ENCODE data around the gene TMEM218. TPM values are rescaled to one million over a fixed set of nuclear protein-coding genes. Genes with fewer than 3 reads are reported as not detected.

TMEM218 gene
- total and polyA plus RNA-seq, 2 experiments from 2014 or later, result 30.1 to 44.9 TPM

GRCh38 chr11:125156346-125157117, 45.1 kb upstream of the TMEM218 start:
- Histone ChIP-seq H2AFZ (no peak overlapping the region), H3K27me3 (replicated peaks; ENCODE audit: insufficient read depth) (peaks cover 17% of the 10 kb centered on the region; the same call in 1 of the 2 replicates)

GRCh38 chr11:125155767-125156166, 44.3 kb upstream of the TMEM218 start:
- Histone ChIP-seq H3K9ac (no peak overlapping the region), H4K20me1 (ENCODE audit: insufficient read depth) (no peaks in the 10 kb centered on the region), H3K36me3 (ENCODE audit: low read depth) (no peaks in the 10 kb centered on the region), H3K9me3 (ENCODE audit: low read depth) (no peaks in the 10 kb centered on the region), H3K79me2 (ENCODE audit: insufficient read depth) (no peaks in the 10 kb centered on the region), H3F3A (ENCODE audit: insufficient read depth) (no peaks in the 10 kb centered on the region), H3K4me3 (no peak overlapping the region), H2AFZ (no peak overlapping the region), H3K27me3 (replicated peaks; ENCODE audit: insufficient read depth) (peaks cover 17% of the 10 kb centered on the region; the same call in 1 of the 2 replicates), H3K4me1 (ENCODE audit: insufficient read depth) (no peaks in the 10 kb centered on the region), H3K9me2 (ENCODE audit: insufficient read depth) (no peaks in the 10 kb centered on the region), H3K27ac (no peak overlapping the region), H3K4me2 (ENCODE audit: unreplicated experiment) (no peak overlapping the region)
- in situ Hi-C loops (cut with MboI), result no loop called here
- no peak for DNase-seq
- TF ChIP-seq EZH2phosphoT487 (IDR thresholded peaks at IDR 0.05; ENCODE audit: insufficient read depth, low read depth) (no peak), EZH2 (IDR thresholded peaks at IDR 0.05; ENCODE audit: insufficient read depth, poor library complexity, severe bottlenecking) (no peak)
- WGBS, 2 experiments (ENCODE audit: low coverage in 1 of 2, low lambda C conversion rate in 2 of 2, missing lambda C conversion rate in 2 of 2), result 76% methylated on average over 4 of the region's 4 CpGs

More at GRCh38 chr11:125156346-125157117, 45.1 kb upstream of the TMEM218 start:
- no peak for TF ChIP-seq EZH2 (IDR thresholded peaks at IDR 0.05; ENCODE audit: insufficient read depth, poor library complexity, severe bottlenecking)
- no peak for TF ChIP-seq EZH2phosphoT487 (IDR thresholded peaks at IDR 0.05; ENCODE audit: insufficient read depth, low read depth)
- Histone ChIP-seq H3K79me2 (ENCODE audit: insufficient read depth) (no peaks in the 10 kb centered on the region), H3K4me1 (ENCODE audit: insufficient read depth) (no peaks in the 10 kb centered on the region), H3K9ac (no peak overlapping the region), H3K4me2 (ENCODE audit: unreplicated experiment) (no peak overlapping the region), H3K9me2 (ENCODE audit: insufficient read depth) (no peaks in the 10 kb centered on the region), H3K36me3 (ENCODE audit: low read depth) (no peaks in the 10 kb centered on the region), H3K4me3 (no peak overlapping the region), H3K27ac (no peak overlapping the region), H3K9me3 (ENCODE audit: low read depth) (no peaks in the 10 kb centered on the region), H4K20me1 (ENCODE audit: insufficient read depth) (no peaks in the 10 kb centered on the region), H3F3A (ENCODE audit: insufficient read depth) (no peaks in the 10 kb centered on the region)
- WGBS, 2 experiments (ENCODE audit: low coverage in 1 of 2, low lambda C conversion rate in 2 of 2, missing lambda C conversion rate in 2 of 2), result 61% methylated on average over 8 of the region's 8 CpGs
- DNase-seq, result no peak
- in situ Hi-C loops (cut with MboI), result no loop called here

- Histone ChIP-seq H3K4me1 (ENCODE audit: insufficient read depth) (no peaks in the 10 kb centered on the region), H3K36me3 (ENCODE audit: low read depth) (no peaks in the 10 kb centered on the region), H3K27me3 (replicated peaks; ENCODE audit: insufficient read depth) (peaks cover 17% of the 10 kb centered on the region; the same call in 1 of the 2 replicates), H3K4me3 (no peak overlapping the region), H3K79me2 (ENCODE audit: insufficient read depth) (no peaks in the 10 kb centered on the region), H4K20me1 (ENCODE audit: insufficient read depth) (no peaks in the 10 kb centered on the region), H3K9ac (no peak overlapping the region), H3K9me2 (ENCODE audit: insufficient read depth) (no peaks in the 10 kb centered on the region), H2AFZ (no peak overlapping the region), H3F3A (ENCODE audit: insufficient read depth) (no peaks in the 10 kb centered on the region), H3K4me2 (ENCODE audit: unreplicated experiment) (no peak overlapping the region), H3K27ac (no peak overlapping the region), H3K9me3 (ENCODE audit: low read depth) (no peaks in the 10 kb centered on the region)
- in situ Hi-C loops (cut with MboI), result no loop called here
- no peak for TF ChIP-seq EZH2phosphoT487 (IDR thresholded peaks at IDR 0.05; ENCODE audit: insufficient read depth, low read depth)
- TF ChIP-seq EZH2 (IDR thresholded peaks at IDR 0.05; ENCODE audit: insufficient read depth, poor library complexity, severe bottlenecking), result no peak
- no peak for DNase-seq
- WGBS, 2 experiments (ENCODE audit: low coverage in 1 of 2, low lambda C conversion rate in 2 of 2, missing lambda C conversion rate in 2 of 2), result 76 to 83% methylated on average over 6 of the region's 6 CpGs
These were observed 43.6 kb upstream of the TMEM218 start for GRCh38 chr11:125155100-125155444.

GRCh38 chr11:125154378-125155099, 43.1 kb upstream of the TMEM218 start:
- WGBS, 2 experiments (ENCODE audit: low coverage in 1 of 2, low lambda C conversion rate in 2 of 2, missing lambda C conversion rate in 2 of 2), result 34 to 38% methylated on average over 6 to 7 of the region's 7 CpGs

More at GRCh38 chr11:125154378-125155099, 43.1 kb upstream of the TMEM218 start:
- H3F3A ChIP-seq (ENCODE audit: insufficient read depth), result no peaks in the 10 kb centered on the region
- TF ChIP-seq EZH2phosphoT487 (IDR thresholded peaks at IDR 0.05; ENCODE audit: insufficient read depth, low read depth) (no peak), EZH2 (IDR thresholded peaks at IDR 0.05; ENCODE audit: insufficient read depth, poor library complexity, severe bottlenecking) (no peak)
- H2AFZ ChIP-seq, result no peak overlapping the region
- no peak for DNase-seq
- H3K36me3 ChIP-seq (ENCODE audit: low read depth), result no peaks in the 10 kb centered on the region
- no peaks in the 10 kb centered on the region for H4K20me1 ChIP-seq (ENCODE audit: insufficient read depth)
- peaks cover 17% of the 10 kb centered on the region; the same call in 1 of the 2 replicates for H3K27me3 ChIP-seq (replicated peaks; ENCODE audit: insufficient read depth)
- H3K9ac ChIP-seq, result no peak overlapping the region
- in situ Hi-C loops (cut with MboI), result no loop called here
- H3K9me2 ChIP-seq (ENCODE audit: insufficient read depth), result no peaks in the 10 kb centered on the region
- no peak overlapping the region for H3K27ac ChIP-seq
- H3K9me3 ChIP-seq (ENCODE audit: low read depth), result no peaks in the 10 kb centered on the region
- no peak overlapping the region for H3K4me3 ChIP-seq
- H3K4me2 ChIP-seq (ENCODE audit: unreplicated experiment), result no peak overlapping the region
- no peaks in the 10 kb centered on the region for H3K4me1 ChIP-seq (ENCODE audit: insufficient read depth)
- no peaks in the 10 kb centered on the region for H3K79me2 ChIP-seq (ENCODE audit: insufficient read depth)

Data from GM23248 (cell line).